ENCODE results near the gene FGFRL1.
"Not testable (repeated sequence)": the region's sequence is repeated elsewhere in the genome, so short reads cannot be mapped to it uniquely, and the experiment has no call there.

FGFRL1 gene

GRCh38 chr4:1041936-1042330 lies 30.5 kb downstream of the FGFRL1 start:
- DNase-seq = no peak

DNA sequence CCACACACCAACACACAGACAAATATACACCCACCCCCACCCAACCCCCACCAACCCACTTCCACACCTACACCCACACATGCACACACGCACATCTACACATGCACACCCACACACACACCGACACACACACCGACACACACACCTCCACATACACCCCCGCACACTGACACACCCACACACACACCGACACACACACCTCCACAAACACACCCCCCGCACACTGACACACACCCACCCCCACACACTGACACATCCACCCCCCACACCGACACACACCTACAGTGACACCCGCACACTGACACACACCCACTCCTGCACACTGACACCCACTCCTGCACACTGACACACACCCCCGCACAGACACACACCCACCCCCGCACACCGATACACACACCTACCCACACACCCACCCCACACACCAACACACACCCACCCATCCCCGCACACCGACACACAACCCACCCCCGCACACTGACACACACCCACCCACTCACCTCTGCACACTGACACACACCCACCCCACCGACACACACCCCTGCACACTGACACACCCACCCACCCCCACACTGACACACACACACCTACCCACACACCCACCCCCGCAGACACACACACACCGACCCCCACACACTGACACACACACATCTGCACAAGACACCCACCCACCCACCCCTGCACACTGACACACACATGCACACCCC lies 31.1 kb downstream of the FGFRL1 start:
- DNase-seq = no peak

- no peak for DNase-seq
Observed at GRCh38 chr4:1043162-1043561, 31.7 kb downstream of the FGFRL1 start.

DNA sequence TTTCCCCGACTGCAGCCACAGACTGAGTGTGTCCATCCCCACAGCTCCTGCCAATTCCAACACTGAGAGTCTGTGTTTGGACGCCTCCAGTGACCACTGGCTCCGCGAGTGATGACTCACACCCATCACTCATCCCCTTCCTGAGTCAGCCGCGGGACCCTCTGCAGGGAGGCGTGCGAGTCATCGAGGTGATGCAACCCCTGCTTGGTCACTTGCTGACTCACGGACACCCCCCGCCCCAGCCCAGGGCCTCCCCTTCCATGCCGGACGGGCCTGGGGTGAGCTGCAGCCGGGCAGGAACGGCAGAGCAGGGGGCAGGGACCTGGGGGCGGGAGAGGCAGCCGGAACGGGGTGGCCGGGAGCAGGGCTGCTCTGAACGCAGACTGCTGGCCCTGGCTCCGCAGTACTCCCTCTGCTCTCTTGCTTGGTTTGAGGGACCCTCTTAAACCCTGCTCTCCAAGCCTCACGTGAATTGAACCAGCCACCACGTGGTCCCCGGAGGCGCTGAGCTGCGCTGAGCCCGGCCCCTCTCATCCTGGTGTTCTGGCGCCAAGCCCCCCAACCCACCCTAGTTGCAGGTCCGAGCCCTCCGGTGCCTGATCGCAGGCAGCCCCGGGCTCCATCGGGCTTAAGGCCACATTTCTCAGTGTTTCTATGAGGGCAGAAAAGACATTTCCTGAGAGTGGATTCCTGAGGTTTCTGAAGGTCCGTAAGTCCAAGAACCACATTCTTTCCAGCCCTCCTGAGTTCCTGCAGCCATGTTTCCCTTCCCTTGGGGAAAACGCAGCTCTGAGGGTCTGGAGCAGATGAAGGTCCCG lies 32.4 kb downstream of the FGFRL1 start:
- DNase-seq = peak; percentile 93

- DNase-seq = no peak
Observed at GRCh38 chr4:1044469-1045192, 33.2 kb downstream of the FGFRL1 start.

GRCh38 chr4:1045193-1045594 lies 33.8 kb downstream of the FGFRL1 start:
- no peak for DNase-seq

GRCh38 chr4:1045595-1046201 lies 34.3 kb downstream of the FGFRL1 start:
- DNase-seq = no peak

GRCh38 chr4:1046581-1047011 lies 35.2 kb downstream of the FGFRL1 start:
- DNase-seq = peak in 1 of 2 experiments; percentile 44

GRCh38 chr4:1047106-1047975 lies 35.9 kb downstream of the FGFRL1 start:
- no peak for DNase-seq

DNA sequence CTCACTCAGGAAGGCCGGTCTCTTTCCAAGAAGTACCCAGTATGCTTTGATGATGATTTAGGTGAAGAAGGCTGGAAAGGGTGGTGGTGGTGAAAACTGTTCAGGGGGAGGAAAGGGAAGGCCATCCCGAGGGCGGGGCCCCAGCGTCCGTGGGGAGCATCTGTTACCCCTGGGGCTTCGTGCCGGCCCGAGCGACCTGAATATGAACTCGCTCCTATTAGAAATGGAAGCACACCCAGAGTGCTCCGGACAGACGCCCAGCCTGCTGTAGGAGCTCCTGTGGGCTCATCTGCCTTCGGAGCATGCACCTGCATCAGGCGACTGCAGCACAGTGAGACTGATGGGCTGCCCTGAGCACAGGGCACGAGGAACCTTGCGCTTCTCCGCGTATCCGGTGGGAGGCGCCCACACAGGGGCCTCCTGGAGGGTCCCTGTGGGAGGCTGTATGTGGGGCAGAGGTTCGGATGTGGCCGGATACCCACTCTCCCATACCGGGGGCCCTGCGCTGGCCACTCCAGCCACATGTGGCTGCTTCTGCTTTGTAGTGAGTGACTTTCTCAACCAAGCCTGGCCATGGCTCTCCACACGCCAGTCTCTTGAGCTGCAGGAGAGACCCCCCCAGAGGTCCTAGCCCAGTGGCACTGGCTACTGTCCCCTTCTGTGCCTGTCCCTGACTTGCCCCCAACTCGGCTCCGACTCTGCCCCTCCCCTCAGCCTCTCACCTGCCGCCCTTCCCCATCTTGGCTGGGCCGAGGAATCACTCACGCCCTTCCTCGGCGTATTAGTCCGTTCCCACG lies 36.7 kb downstream of the FGFRL1 start:
- DNase-seq = no peak

DNA sequence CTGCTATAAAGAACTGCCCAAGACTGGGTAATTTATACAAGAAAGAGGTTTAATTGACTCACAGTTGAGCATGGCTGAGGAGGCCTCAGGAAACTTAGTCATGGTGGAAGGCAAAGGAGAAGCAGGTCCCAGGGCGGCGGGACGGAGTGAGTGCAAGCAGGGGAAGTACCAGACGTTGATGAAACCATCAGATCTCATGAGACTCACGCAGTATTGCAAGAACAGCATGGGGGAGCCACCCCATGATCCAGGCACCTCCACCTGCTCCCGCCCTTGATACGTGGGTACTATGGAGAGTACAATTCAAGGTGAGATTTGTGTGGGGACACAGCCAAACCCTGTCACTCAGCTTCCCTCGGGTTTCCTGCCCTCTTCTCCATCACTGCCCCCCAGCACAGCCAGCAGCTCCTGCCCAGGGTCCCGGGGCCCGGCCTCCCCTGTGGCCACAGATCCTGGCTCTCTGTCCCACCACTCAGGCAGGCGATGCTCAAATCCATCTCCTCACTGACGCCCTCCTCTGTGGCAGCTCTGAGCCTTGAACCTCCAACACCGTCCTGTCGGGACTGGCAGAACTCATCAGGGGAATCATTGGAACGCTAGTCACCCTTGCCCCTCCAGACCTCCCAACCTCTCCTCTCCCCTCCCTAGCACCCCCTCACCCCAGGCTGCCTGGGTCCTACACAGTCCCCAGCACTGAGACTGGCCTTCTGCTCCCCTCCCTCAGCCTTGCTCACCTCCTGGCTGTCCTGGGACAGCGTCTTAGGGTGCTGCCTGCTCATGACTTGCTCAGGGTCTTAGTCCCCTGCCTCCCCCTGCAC lies 37.6 kb downstream of the FGFRL1 start:
- DNase-seq = no peak

- DNase-seq = no peak
Observed at GRCh38 chr4:1049591-1049905, 38.1 kb downstream of the FGFRL1 start.

GRCh38 chr4:1050486-1051213 lies 39.2 kb downstream of the FGFRL1 start:
- DNase-seq = no peak

GRCh38 chr4:1051472-1051871 lies 40.0 kb downstream of the FGFRL1 start:
- no peak for DNase-seq

DNA sequence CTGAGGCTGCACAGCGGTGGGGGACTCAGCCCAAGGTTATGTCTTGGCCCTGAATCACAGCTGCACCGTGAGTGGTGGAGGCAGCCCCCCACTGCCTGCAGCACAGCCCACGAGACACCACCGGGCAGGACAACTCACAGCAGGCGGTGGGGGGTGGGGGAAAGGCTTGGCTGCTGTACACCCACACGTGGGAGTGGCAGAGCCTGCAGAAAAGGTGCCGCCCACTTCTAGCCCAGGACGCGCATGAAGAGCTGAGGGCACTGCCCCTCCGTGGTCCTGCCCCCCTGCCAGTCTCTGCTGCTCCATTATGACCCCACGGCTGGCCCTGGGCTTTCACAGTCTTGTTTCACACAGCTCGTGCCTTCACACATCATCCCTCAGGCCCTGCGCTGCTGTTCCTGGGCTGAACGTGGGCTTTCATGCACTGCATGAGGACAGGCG lies 40.8 kb downstream of the FGFRL1 start:
- DNase-seq = no peak

GRCh38 chr4:1053080-1053661 lies 41.7 kb downstream of the FGFRL1 start:
- DNase-seq = no peak

GRCh38 chr4:1053891-1054290 lies 42.5 kb downstream of the FGFRL1 start:
- DNase-seq = not testable (repeated sequence)

DNA sequence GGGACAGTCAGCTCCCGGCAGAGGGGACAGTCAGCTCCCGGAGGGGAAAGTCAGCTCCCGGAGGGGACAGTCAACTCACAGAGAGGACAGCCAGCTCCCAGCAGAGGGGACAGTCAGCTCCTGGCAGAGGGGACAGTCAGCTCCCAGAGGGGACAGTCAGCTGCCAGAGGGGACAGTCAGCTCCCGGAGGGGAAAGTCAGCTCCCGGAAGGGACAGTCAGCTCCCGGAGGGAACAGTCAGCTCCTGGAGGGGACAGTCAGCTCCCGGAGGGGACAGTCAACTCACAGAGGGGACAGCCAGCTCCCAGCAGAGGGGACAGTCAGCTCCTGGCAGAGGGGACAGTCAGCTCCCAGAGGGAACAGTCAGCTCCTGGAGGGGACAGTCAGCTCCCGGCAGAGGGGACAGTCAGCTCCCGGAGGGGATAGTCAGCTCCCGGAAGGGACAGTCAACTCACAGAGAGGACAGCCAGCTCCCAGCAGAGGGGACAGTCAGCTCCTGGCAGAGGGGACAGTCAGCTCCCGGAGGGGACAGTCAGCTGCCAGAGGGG lies 43.3 kb downstream of the FGFRL1 start:
- not testable (repeated sequence) for DNase-seq

GRCh38 chr4:1055243-1055701 lies 43.8 kb downstream of the FGFRL1 start:
- DNase-seq = not testable (repeated sequence)
